MM.1S (cell line): Measurements from ENCODE around the gene MMP24OS.

Source experiments
- DNase-seq: peaks from one replicate; pipeline ENCODE4 v3.0.0-alpha.2; 2015
- H2AFZ ChIP-seq: fragments of 300-600 bp; sonication (generic); 2 replicates; pipeline ENCODE4 v1.6.0; 2016; ENCODE audit warnings: antibody characterized with exemption, low read length
- H3F3A ChIP-seq: fragments of 300-600 bp; sonication (generic); 2 replicates; pipeline ENCODE4 v1.6.1; 2016; ENCODE audit warnings: mild to moderate bottlenecking, antibody characterized with exemption, low read length, moderate library complexity, mixed read lengths; ENCODE audit not compliant: insufficient read depth
- H3K27ac ChIP-seq: fragments of 300-600 bp; sonication (generic); 2 replicates; pipeline ENCODE4 v1.5.1; 2016; ENCODE audit warnings: mild to moderate bottlenecking, low read length
- H3K27me3 ChIP-seq: fragments of 300-600 bp; sonication (generic); replicated peaks from 2 replicates; pipeline ENCODE4 v1.6.0; 2016; ENCODE audit warnings: low read length; ENCODE audit not compliant: insufficient read depth
- H3K36me3 ChIP-seq: fragments of 300-600 bp; sonication (generic); replicated peaks from 2 replicates; pipeline ENCODE4 v1.6.1; 2016; ENCODE audit warnings: mild to moderate bottlenecking, low read length, mixed read lengths; ENCODE audit not compliant: insufficient read depth
- H3K4me1 ChIP-seq: fragments of 300-600 bp; sonication (generic); 2 replicates; pipeline ENCODE4 v1.6.1; 2016; ENCODE audit warnings: low read length, mixed read lengths
- H3K4me2 ChIP-seq: fragments of 300-600 bp; sonication (generic); 2 replicates; pipeline ENCODE4 v1.6.0; 2016; ENCODE audit warnings: low read depth, low read length
- H3K4me3 ChIP-seq: fragments of 300-600 bp; sonication (generic); 2 replicates; pipeline ENCODE4 v1.5.1; 2016; ENCODE audit warnings: low read length, mixed read lengths
- H3K79me2 ChIP-seq: fragments of 300-600 bp; sonication (generic); 2 replicates; pipeline ENCODE4 v1.6.1; 2016; ENCODE audit warnings: mixed run types, low read length, mixed read lengths
- H3K9ac ChIP-seq: fragments of 300-600 bp; sonication (generic); 2 replicates; pipeline ENCODE4 v1.6.1; 2016; ENCODE audit warnings: low read length, mixed read lengths
- H3K9me2 ChIP-seq: fragments of 300-600 bp; sonication (generic); replicated peaks from 2 replicates; pipeline ENCODE4 v1.6.1; 2016; ENCODE audit warnings: mild to moderate bottlenecking, low read length, mixed read lengths; ENCODE audit not compliant: insufficient read depth
- H3K9me3 ChIP-seq: fragments of 300-600 bp; sonication (generic); replicated peaks from 2 replicates; pipeline ENCODE4 v1.6.1; 2016; ENCODE audit warnings: mild to moderate bottlenecking, low read length, mixed read lengths; ENCODE audit not compliant: insufficient read depth
- H4K20me1 ChIP-seq: fragments of 300-600 bp; sonication (generic); 2 replicates; pipeline ENCODE4 v1.6.1; 2016; ENCODE audit warnings: mild to moderate bottlenecking, low read length, moderate library complexity, mixed read lengths; ENCODE audit not compliant: insufficient read depth
- EZH2 ChIP-seq: fragments of 300-600 bp; sonication (generic); optimal IDR thresholded peaks from 2 replicates; pipeline ENCODE3; 2017; ENCODE audit warnings: low read depth, mild to moderate bottlenecking, antibody characterized with exemption, low read length, mixed read lengths
- EZH2phosphoT487 ChIP-seq: fragments of 300-600 bp; sonication (generic); IDR thresholded peaks from 2 replicates; pipeline ENCODE4 v1.6.1; 2018; ENCODE audit warnings: antibody characterized with exemption, low read length
- TF ChIP-seq, protein P1 (sequence below): fragments of 300-600 bp; sonication (generic); IDR thresholded peaks from 2 replicates; pipeline ENCODE4 v1.5.1; 2016; ENCODE audit warnings: antibody characterized with exemption, low read length, mixed read lengths

Gene MMP24OS

DNA sequence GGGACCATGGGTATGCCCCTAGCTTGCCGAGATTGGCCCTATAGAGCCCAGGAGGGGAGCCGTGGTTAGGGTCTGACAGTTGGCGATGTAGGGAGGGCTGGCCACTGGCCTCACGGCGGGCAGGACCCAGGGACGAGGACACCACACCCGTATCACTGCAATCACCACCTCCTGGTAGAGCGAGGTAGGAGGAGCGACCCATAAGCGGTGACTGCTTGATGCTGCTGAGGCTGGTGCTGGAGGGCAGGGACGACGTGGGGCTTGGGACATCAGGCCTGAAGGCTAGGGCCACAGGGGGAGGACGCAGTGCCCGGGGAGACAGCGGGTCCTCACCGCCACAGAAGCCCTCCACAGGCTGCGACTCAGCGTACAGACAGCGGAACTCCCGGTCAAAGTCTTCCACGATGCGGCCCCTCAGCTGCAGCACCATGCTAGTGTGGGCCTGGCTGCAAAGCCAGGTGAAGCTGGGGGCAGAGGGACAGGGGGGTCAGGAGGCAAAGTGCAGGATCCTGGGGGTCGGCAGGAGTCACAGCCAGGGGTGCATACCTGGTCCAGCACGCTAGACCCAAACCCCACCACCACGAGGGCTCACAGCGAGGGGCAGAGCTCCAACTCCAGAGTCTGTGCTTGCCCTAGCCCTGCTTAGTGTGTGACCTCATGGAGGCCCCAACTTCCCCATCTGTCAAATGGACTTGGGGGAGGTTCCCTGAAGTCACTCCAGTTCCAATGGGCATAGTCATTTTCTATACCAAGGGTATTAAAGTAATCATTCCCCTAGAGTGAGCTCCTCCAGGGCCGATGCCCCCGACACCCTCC, 9.8 kb upstream of the MMP24OS start:
- no peaks in the 10 kb centered on the region for H3F3A ChIP-seq
- no peak for DNase-seq
- H4K20me1 ChIP-seq: no peaks in the 10 kb centered on the region
- no peak overlapping the region for H3K27ac ChIP-seq
- no peak overlapping the region for H3K4me3 ChIP-seq
- H3K4me1 ChIP-seq: peaks cover 5% of the 10 kb centered on the region; the same call in 1 of the 2 replicates
- no peaks in the 10 kb centered on the region for H3K36me3 ChIP-seq
- no peaks in the 10 kb centered on the region for H3K9me2 ChIP-seq
- H3K27me3 ChIP-seq: peaks cover 30% of the 10 kb centered on the region
- H3K9me3 ChIP-seq: no peaks in the 10 kb centered on the region
- no peak overlapping the region for H2AFZ ChIP-seq
- TF ChIP-seq EZH2 (no peak), EZH2phosphoT487 (no peak)
- TF ChIP-seq, protein P1, sequence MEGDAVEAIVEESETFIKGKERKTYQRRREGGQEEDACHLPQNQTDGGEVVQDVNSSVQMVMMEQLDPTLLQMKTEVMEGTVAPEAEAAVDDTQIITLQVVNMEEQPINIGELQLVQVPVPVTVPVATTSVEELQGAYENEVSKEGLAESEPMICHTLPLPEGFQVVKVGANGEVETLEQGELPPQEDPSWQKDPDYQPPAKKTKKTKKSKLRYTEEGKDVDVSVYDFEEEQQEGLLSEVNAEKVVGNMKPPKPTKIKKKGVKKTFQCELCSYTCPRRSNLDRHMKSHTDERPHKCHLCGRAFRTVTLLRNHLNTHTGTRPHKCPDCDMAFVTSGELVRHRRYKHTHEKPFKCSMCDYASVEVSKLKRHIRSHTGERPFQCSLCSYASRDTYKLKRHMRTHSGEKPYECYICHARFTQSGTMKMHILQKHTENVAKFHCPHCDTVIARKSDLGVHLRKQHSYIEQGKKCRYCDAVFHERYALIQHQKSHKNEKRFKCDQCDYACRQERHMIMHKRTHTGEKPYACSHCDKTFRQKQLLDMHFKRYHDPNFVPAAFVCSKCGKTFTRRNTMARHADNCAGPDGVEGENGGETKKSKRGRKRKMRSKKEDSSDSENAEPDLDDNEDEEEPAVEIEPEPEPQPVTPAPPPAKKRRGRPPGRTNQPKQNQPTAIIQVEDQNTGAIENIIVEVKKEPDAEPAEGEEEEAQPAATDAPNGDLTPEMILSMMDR: no peak
- H3K4me2 ChIP-seq: no peak overlapping the region
- H3K9ac ChIP-seq: no peak overlapping the region
- H3K79me2 ChIP-seq: peaks cover 18% of the 10 kb centered on the region

DNA sequence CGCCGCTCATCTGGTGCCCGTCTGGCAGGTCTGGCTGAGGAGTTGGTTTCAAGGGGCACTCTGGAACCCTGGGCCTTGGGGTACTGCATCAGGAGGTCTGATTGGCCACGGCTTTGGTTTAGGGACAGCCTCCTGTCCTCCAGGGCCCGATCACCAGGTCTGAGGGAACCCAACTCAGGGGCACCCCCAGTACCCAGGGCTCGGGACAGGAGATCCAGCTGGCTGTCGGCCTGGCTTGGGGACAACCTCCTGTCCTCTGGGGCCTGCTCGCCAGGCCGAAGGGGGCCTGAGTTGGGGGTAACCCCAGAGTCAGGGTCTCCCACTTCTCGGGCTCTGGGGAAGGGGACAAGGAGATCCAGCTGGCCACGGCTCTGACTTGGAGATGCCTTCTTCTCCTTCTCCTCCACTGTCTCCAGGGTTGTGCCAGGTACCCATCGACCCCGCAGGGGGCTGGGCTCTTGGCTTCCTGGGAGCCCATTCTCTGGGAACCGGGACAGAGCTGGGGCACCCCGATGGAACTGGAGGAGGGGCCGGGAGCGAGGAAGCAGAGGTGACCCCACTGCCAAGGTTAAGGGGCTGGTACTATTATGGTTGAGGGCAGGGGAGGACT, 9.1 kb upstream of the MMP24OS start:
- H3K27ac ChIP-seq: no peak overlapping the region
- H3K9me3 ChIP-seq: no peaks in the 10 kb centered on the region
- no peaks in the 10 kb centered on the region for H4K20me1 ChIP-seq
- H2AFZ ChIP-seq: no peak overlapping the region
- TF ChIP-seq EZH2 (no peak), EZH2phosphoT487 (no peak)
- TF ChIP-seq, protein P1: no peak
- no peaks in the 10 kb centered on the region for H3K9me2 ChIP-seq
- no peaks in the 10 kb centered on the region for H3F3A ChIP-seq
- no peak overlapping the region for H3K4me2 ChIP-seq
- H3K36me3 ChIP-seq: no peaks in the 10 kb centered on the region
- DNase-seq: no peak
- no peak overlapping the region for H3K4me3 ChIP-seq
- H3K79me2 ChIP-seq: peaks cover 25% of the 10 kb centered on the region
- H3K4me1 ChIP-seq: peaks cover 5% of the 10 kb centered on the region; the same call in 1 of the 2 replicates
- H3K27me3 ChIP-seq: peaks cover 24% of the 10 kb centered on the region
- no peak overlapping the region for H3K9ac ChIP-seq

- Histone ChIP-seq H3K4me2 (no peak overlapping the region), H3K36me3 (no peaks in the 10 kb centered on the region), H3K27ac (no peak overlapping the region), H3K27me3 (peaks cover 19% of the 10 kb centered on the region), H2AFZ (no peak overlapping the region), H3K4me3 (no peak overlapping the region), H3K4me1 (peaks cover 5% of the 10 kb centered on the region; the same call in 1 of the 2 replicates), H3K9me3 (no peaks in the 10 kb centered on the region), H4K20me1 (no peaks in the 10 kb centered on the region), H3K9ac (no peak overlapping the region), H3F3A (no peaks in the 10 kb centered on the region), H3K9me2 (no peaks in the 10 kb centered on the region), H3K79me2 (peaks cover 28% of the 10 kb centered on the region)
- DNase-seq: no peak
- TF ChIP-seq EZH2 (no peak), EZH2phosphoT487 (no peak)
- TF ChIP-seq, protein P1: no peak
These were observed 8.4 kb upstream of the MMP24OS start for GRCh38 chr20:35286077-35286898.
